Cardiac muscle cell (in vitro differentiated cells and primary cell): ENCODE results near the gene NPAS3. TPM values are rescaled to one million over a fixed set of nuclear protein-coding genes. Genes with fewer than 3 reads are reported as not detected.

ENCODE experiments used
- DNase-seq, 2 donors: peaks; one replicate each; pipeline versions ENCODE4 v3.0.0 to v3.0.0-alpha.2; 2010 to 2017; ENCODE audit warnings: low read depth in 1 of 2, low spot score in 1 of 2
- H3K27ac ChIP-seq: fragments of 200-600 bp; sonication (generic); 2 replicates; pipeline ENCODE4 v1.5.1; 2016
- H3K27me3 ChIP-seq: fragments of 200-600 bp; sonication (generic); 2 replicates; pipeline ENCODE4 v1.6.0; 2016; ENCODE audit warnings: control low read depth
- H3K36me3 ChIP-seq: fragments of 200-600 bp; sonication (generic); 2 replicates; pipeline ENCODE4 v1.5.1; 2016; ENCODE audit warnings: control low read depth
- H3K4me1 ChIP-seq: fragments of 200-600 bp; sonication (generic); 2 replicates; pipeline ENCODE4 v1.8.1; 2017; ENCODE audit warnings: low read depth, mild to moderate bottlenecking, mixed run types
- H3K4me3 ChIP-seq: fragments of 200-600 bp; sonication (generic); 2 replicates; pipeline ENCODE4 v1.5.1; 2016; ENCODE audit warnings: mild to moderate bottlenecking
- H3K9me3 ChIP-seq: fragments of 200-600 bp; sonication (generic); 2 replicates; pipeline ENCODE4 v1.5.1; 2017; ENCODE audit warnings: low read depth, mild to moderate bottlenecking, control low read depth
- polyA plus RNA-seq: library from polyadenylated mRNA; unstranded; fragments of >200 nt; fragmentation: Nextera tagmentation; extraction: Ambion mirVana; gene quantifications from 2 replicates; pipeline ENCODE4 v1.2.1, GENCODE V29; 2016
- total RNA-seq: library from RNA; depleted of rRNA; stranded (reverse); fragments of >200 nt; gene quantifications from 2 replicates; pipeline ENCODE4 v1.2.3, GENCODE V29; 2016
- TF ChIP-seq, protein P1 (sequence below): IDR thresholded peaks from 2 replicates; pipeline ENCODE4 v1.5.1; 2012; ENCODE audit warnings: low read depth, mild to moderate bottlenecking, low read length

The NPAS3 gene
- total and polyA plus RNA-seq, 2 experiments from 2014 or later = 0.18 TPM

DNA sequence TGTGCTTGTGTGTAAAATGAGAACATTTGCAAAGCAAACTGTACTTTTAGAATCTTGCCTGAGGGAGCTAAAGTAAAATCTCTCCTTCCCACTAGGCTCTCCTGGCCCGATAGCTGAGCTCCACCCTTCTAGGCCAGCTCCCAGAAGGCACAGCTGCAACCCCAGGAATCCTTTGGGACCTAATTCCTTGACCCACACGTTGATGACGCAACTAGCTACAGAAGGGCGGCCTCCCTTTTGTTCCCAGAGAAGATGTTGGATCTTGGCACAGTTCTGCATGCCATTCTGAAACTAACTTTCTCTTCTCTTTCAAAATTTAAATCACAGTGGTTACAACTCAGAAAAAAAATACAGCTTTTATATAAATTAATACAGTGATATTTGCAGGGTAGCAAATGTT is 744.1 kb downstream of the NPAS3 start:
- Histone ChIP-seq H3K27ac (no peak overlapping the region), H3K27me3 (no peaks in the 10 kb centered on the region), H3K36me3 (no peaks in the 10 kb centered on the region), H3K4me1 (no peaks in the 10 kb centered on the region), H3K9me3 (no peaks in the 10 kb centered on the region), H3K4me3 (no peak overlapping the region)
- TF ChIP-seq, protein P1, sequence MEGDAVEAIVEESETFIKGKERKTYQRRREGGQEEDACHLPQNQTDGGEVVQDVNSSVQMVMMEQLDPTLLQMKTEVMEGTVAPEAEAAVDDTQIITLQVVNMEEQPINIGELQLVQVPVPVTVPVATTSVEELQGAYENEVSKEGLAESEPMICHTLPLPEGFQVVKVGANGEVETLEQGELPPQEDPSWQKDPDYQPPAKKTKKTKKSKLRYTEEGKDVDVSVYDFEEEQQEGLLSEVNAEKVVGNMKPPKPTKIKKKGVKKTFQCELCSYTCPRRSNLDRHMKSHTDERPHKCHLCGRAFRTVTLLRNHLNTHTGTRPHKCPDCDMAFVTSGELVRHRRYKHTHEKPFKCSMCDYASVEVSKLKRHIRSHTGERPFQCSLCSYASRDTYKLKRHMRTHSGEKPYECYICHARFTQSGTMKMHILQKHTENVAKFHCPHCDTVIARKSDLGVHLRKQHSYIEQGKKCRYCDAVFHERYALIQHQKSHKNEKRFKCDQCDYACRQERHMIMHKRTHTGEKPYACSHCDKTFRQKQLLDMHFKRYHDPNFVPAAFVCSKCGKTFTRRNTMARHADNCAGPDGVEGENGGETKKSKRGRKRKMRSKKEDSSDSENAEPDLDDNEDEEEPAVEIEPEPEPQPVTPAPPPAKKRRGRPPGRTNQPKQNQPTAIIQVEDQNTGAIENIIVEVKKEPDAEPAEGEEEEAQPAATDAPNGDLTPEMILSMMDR = no peak
- DNase-seq = peak in 1 of 2 donors; percentile 97

DNA sequence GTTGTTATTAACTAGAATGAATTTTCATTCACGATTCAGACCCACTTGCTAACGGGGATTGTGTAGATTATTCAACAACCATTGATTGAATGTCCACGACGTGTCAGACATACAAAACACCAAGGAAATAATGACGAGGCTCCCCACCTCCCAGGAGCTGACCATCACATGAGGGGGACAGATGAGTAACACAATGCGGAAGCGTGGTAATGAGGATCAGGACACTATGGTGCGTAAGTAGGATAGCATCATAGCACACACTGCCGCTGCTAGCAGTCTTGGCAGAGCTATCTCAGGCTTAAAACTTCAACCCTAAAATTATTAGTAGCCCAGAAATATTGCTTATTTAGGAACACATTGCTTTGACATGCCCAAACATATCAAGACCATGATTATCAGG is 746.3 kb downstream of the NPAS3 start:
- no peak overlapping the region for H3K4me3 ChIP-seq
- no peaks in the 10 kb centered on the region for H3K36me3 ChIP-seq
- no peaks in the 10 kb centered on the region for H3K9me3 ChIP-seq
- no peaks in the 10 kb centered on the region for H3K4me1 ChIP-seq
- no peak for DNase-seq
- TF ChIP-seq, protein P1 = no peak
- no peak overlapping the region for H3K27ac ChIP-seq
- H3K27me3 ChIP-seq = no peaks in the 10 kb centered on the region

GRCh38 chr14:33685698-33686097 is 747.0 kb downstream of the NPAS3 start:
- Histone ChIP-seq H3K9me3 (no peaks in the 10 kb centered on the region), H3K27ac (no peak overlapping the region), H3K36me3 (no peaks in the 10 kb centered on the region), H3K4me1 (no peaks in the 10 kb centered on the region), H3K4me3 (no peak overlapping the region), H3K27me3 (no peaks in the 10 kb centered on the region)
- TF ChIP-seq, protein P1 = no peak
- no peak for DNase-seq

DNA sequence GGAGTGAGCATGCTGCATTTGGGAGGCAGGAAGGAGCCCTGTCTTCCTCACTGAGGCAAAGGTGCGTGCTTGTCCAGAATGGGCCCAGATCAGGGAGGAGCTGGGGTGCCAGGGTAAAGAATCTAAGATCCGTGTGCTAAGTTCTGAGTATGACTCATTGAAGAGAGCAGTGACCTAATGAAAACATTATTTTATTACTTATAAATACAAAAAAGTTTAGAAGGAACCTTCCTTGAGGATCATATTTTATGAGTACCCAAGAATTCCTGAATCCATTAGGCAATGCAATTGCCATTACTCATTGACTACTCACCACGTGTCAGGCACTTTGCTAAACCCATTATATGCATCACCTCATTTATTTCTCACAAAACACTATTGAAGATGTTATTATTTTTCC is 747.5 kb downstream of the NPAS3 start:
- Histone ChIP-seq H3K9me3 (no peaks in the 10 kb centered on the region), H3K4me3 (no peak overlapping the region), H3K4me1 (no peaks in the 10 kb centered on the region), H3K27me3 (no peaks in the 10 kb centered on the region), H3K27ac (no peak overlapping the region), H3K36me3 (no peaks in the 10 kb centered on the region)
- TF ChIP-seq, protein P1 = no peak
- no peak for DNase-seq

- TF ChIP-seq, protein P1 = no peak
- H3K27me3 ChIP-seq = no peaks in the 10 kb centered on the region
- DNase-seq = no peak
- H3K4me1 ChIP-seq = no peaks in the 10 kb centered on the region
- no peaks in the 10 kb centered on the region for H3K9me3 ChIP-seq
- H3K27ac ChIP-seq = no peak overlapping the region
- no peaks in the 10 kb centered on the region for H3K36me3 ChIP-seq
- H3K4me3 ChIP-seq = no peak overlapping the region
These were observed 748.2 kb downstream of the NPAS3 start for GRCh38 chr14:33686856-33687255.

DNA sequence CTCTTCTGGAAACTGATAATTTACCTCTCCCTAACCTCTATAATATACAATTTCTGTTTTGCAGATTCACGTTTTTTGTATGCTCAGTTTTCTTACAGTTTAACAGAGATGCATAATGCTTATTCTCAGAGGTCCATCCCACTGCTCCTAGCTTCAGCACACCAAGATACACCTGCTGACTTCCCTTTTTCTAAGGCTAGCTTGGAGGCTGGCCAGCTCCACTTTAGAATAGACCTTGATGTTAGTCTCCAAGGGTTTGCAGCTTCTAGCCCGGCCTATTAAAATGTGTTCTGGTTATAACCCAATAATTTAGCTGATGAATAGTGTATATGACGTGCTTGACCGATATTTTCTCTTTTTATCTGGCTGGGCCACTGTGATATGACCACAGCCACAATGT is 751.0 kb downstream of the NPAS3 start:
- no peaks in the 10 kb centered on the region for H3K4me1 ChIP-seq
- no peak overlapping the region for H3K27ac ChIP-seq
- TF ChIP-seq, protein P1 = no peak
- no peaks in the 10 kb centered on the region for H3K9me3 ChIP-seq
- no peak overlapping the region for H3K4me3 ChIP-seq
- no peaks in the 10 kb centered on the region for H3K36me3 ChIP-seq
- no peaks in the 10 kb centered on the region for H3K27me3 ChIP-seq
- no peak for DNase-seq
